GM23338 (cell line): ENCODE data around the gene C1RL. TPM values are rescaled to one million over a fixed set of nuclear protein-coding genes. Genes with fewer than 3 reads are reported as not detected.

Experiments used
- ATAC-seq: fragments of 200-7000 bp; cut with Tn5 transposase; 3 replicates; pipeline ENCODE4 v1.9.1; 2020
- DNase-seq: peaks from one replicate; pipeline ENCODE4 v3.0.0-alpha.2; 2015; ENCODE audit warnings: low spot score
- H2AFZ ChIP-seq: fragments of 200-600 bp; sonication (generic); 2 replicates; pipeline ENCODE4 v1.8.0; 2016; ENCODE audit warnings: antibody characterized with exemption, mild to moderate bottlenecking, moderate library complexity
- H3F3A ChIP-seq: fragments of 200-600 bp; sonication (generic); replicated peaks from 2 replicates; pipeline ENCODE4 v1.8.0; 2017; ENCODE audit warnings: antibody characterized with exemption, mixed run types, low read depth
- H3K27ac ChIP-seq: fragments of 200-600 bp; sonication (generic); 2 replicates; pipeline ENCODE4 v1.6.1; 2016; ENCODE audit warnings: low read depth
- H3K27me3 ChIP-seq: fragments of 200-600 bp; sonication (generic); 2 replicates; pipeline ENCODE4 v1.8.0; 2016; ENCODE audit warnings: mild to moderate bottlenecking, mixed run types, moderate library complexity; ENCODE audit not compliant: insufficient read depth
- H3K36me3 ChIP-seq: fragments of 200-600 bp; sonication (generic); 2 replicates; pipeline ENCODE4 v1.8.0; 2016; ENCODE audit warnings: mild to moderate bottlenecking; ENCODE audit not compliant: insufficient read depth
- H3K4me1 ChIP-seq: fragments of 200-600 bp; sonication (generic); 2 replicates; pipeline ENCODE4 v1.8.0; 2016; ENCODE audit warnings: mild to moderate bottlenecking, moderate library complexity; ENCODE audit not compliant: insufficient read depth
- H3K4me2 ChIP-seq: fragments of 200-600 bp; sonication (generic); 2 replicates; pipeline ENCODE4 v1.7.1; 2017; ENCODE audit warnings: mixed run types
- H3K4me3 ChIP-seq: fragments of 200-600 bp; sonication (generic); 2 replicates; pipeline ENCODE4 v1.6.1; 2016; ENCODE audit warnings: mixed run types
- H3K79me2 ChIP-seq: fragments of 200-600 bp; sonication (generic); replicated peaks from 2 replicates; pipeline ENCODE4 v1.8.0; 2017; ENCODE audit warnings: mild to moderate bottlenecking; ENCODE audit not compliant: insufficient read depth
- H3K9me2 ChIP-seq: fragments of 200-600 bp; sonication (generic); 2 replicates; pipeline ENCODE4 v1.8.0; 2017; ENCODE audit not compliant: insufficient read depth
- H4K20me1 ChIP-seq: fragments of 200-600 bp; sonication (generic); replicated peaks from 2 replicates; pipeline ENCODE4 v1.8.0; 2017; ENCODE audit warnings: mild to moderate bottlenecking; ENCODE audit not compliant: insufficient read depth
- H3K27ac Mint-ChIP-seq: 2 replicates; pipeline ENCODE4 v1.8.0; 2020; ENCODE audit warnings: inconsistent platforms, mild to moderate bottlenecking, moderate library complexity, mixed read lengths
- H3K27me3 Mint-ChIP-seq: 3 replicates; pipeline ENCODE4 v1.8.0; 2022; ENCODE audit warnings: low read depth, mild to moderate bottlenecking, moderate library complexity, mixed read lengths, inconsistent platforms; ENCODE audit not compliant: insufficient read depth, poor library complexity
- H3K36me3 Mint-ChIP-seq: 3 replicates; pipeline ENCODE4 v1.8.0; 2021; ENCODE audit warnings: low read depth, mild to moderate bottlenecking, inconsistent platforms, moderate library complexity, mixed read lengths
- H3K4me1 Mint-ChIP-seq: 3 replicates; pipeline ENCODE4 v1.8.0; 2020; ENCODE audit warnings: mild to moderate bottlenecking, inconsistent platforms, mixed read lengths
- H3K4me3 Mint-ChIP-seq: 3 replicates; pipeline ENCODE4 v1.8.0; 2021; ENCODE audit warnings: moderate library complexity, mild to moderate bottlenecking, inconsistent platforms, mixed read lengths
- H3K9me3 Mint-ChIP-seq: 3 replicates; pipeline ENCODE4 v1.8.0; 2020; ENCODE audit warnings: moderate library complexity, mild to moderate bottlenecking, inconsistent platforms, mixed read lengths
- CREB1 ChIP-seq: fragments of 250-450 bp; sonication (Bioruptor Pico); IDR thresholded peaks from 2 replicates; pipeline ENCODE4 v1.5.0; 2020; ENCODE audit warnings: low read depth, mild to moderate bottlenecking, moderate library complexity
- CTCF ChIP-seq, 2 experiments: fragments of 200-600 bp in 1 of 2; sonication (generic) in 1 of 2; conservative IDR thresholded peaks; 2 replicates each; pipeline versions ENCODE4 v1.5.1 to v1.6.1; 2016 to 2017; ENCODE audit warnings: antibody characterized with exemption in 2 of 2, low read depth in 2 of 2, mild to moderate bottlenecking in 2 of 2, moderate library complexity in 1 of 2
- ETS1 ChIP-seq: IDR thresholded peaks from 2 replicates; pipeline ENCODE4 v1.6.1; 2016; ENCODE audit warnings: antibody characterized with exemption
- EZH2 ChIP-seq: fragments of 200-600 bp; sonication (generic); IDR thresholded peaks from one replicate; pipeline ENCODE4 v1.8.0; 2017; ENCODE audit warnings: antibody characterized with exemption, mild to moderate bottlenecking, low read depth; ENCODE audit not compliant: unreplicated experiment
- EZH2phosphoT487 ChIP-seq: fragments of 200-600 bp; sonication (generic); IDR thresholded peaks from one replicate; pipeline ENCODE4 v1.8.1; 2018; ENCODE audit warnings: antibody characterized with exemption; ENCODE audit not compliant: unreplicated experiment
- JUNB ChIP-seq: IDR thresholded peaks from one replicate; pipeline ENCODE4 v1.6.1; 2016; ENCODE audit warnings: antibody characterized with exemption; ENCODE audit not compliant: unreplicated experiment
- NANOG ChIP-seq: IDR thresholded peaks from 2 replicates; pipeline ENCODE4 v1.6.1; 2016; ENCODE audit warnings: antibody characterized with exemption, borderline replicate concordance
- POLR2AphosphoS5 ChIP-seq: IDR thresholded peaks from 2 replicates; pipeline ENCODE4 v1.6.1; 2016; ENCODE audit warnings: antibody characterized with exemption, low read depth
- REST ChIP-seq: IDR thresholded peaks from one replicate; pipeline ENCODE4 v1.6.1; 2018; ENCODE audit warnings: antibody characterized with exemption; ENCODE audit not compliant: unreplicated experiment
- STAT1 ChIP-seq: IDR thresholded peaks from one replicate; pipeline ENCODE4 v1.6.1; 2016; ENCODE audit warnings: antibody characterized with exemption; ENCODE audit not compliant: unreplicated experiment
- ZNF114 ChIP-seq: fragments of 250-450 bp; sonication (Bioruptor Pico); IDR thresholded peaks from 2 replicates; pipeline ENCODE4 v1.5.0; 2020; ENCODE audit warnings: mild to moderate bottlenecking, moderate library complexity
- ZNF331 ChIP-seq: fragments of 250-450 bp; sonication (Bioruptor Pico); IDR thresholded peaks from 2 replicates; pipeline ENCODE4 v1.5.0; 2020; ENCODE audit warnings: low read depth, mild to moderate bottlenecking, moderate library complexity
- ZNF462 ChIP-seq: fragments of 250-450 bp; sonication (Bioruptor Pico); IDR thresholded peaks from 2 replicates; pipeline ENCODE4 v1.5.0; 2020; ENCODE audit warnings: mild to moderate bottlenecking, moderate library complexity
- polyA plus RNA-seq: library from polyadenylated mRNA; unstranded; fragments of >200 nt; fragmentation: Nextera tagmentation; extraction: Ambion mirVana; gene quantifications from 2 replicates; pipeline ENCODE4 v1.2.1, GENCODE V29; 2016
- total RNA-seq: library from RNA; depleted of rRNA; stranded (reverse); fragments of >200 nt; shearing (Covaris generic); gene quantifications from 2 replicates; pipeline ENCODE4 v1.2.3, GENCODE V29; 2014

The C1RL gene
- total and polyA plus RNA-seq, 2 experiments from 2014 or later, result 7.3 to 8.8 TPM

GRCh38 chr12:7137908-7138307, 28.9 kb upstream of the C1RL start (continued):
- TF ChIP-seq CTCF (conservative IDR thresholded peaks at IDR 0.05; ENCODE audit: low read depth in 2 of 2) (no peak), JUNB (no peak), STAT1 (no peak)

GRCh38 chr12:7136676-7137075, 27.7 kb upstream of the C1RL start:
- Mint-ChIP-seq H3K9me3 (no peaks in the 10 kb centered on the region), H3K27me3 (peaks cover 2% of the 10 kb centered on the region), H3K36me3 (peaks cover 26% of the 10 kb centered on the region), H3K4me1 (peaks cover 8% of the 10 kb centered on the region), H3K4me3 (no peak overlapping the region), H3K27ac (no peak overlapping the region)
- H3F3A ChIP-seq, result no peaks in the 10 kb centered on the region
- H2AFZ ChIP-seq, result no peak overlapping the region
- H3K4me1 ChIP-seq, result no peaks in the 10 kb centered on the region
- no peak overlapping the region for H3K27ac ChIP-seq
- DNase-seq, result no peak
- no peaks in the 10 kb centered on the region; the same call in none of the 2 replicates for H4K20me1 ChIP-seq
- H3K9me2 ChIP-seq, result 0 out of 2 replicates have a peak, but pooled peaks cover 7% of the 10 kb centered on the region
- no peak overlapping the region for H3K4me2 ChIP-seq
- H3K36me3 ChIP-seq, result no peaks in the 10 kb centered on the region
- no peak overlapping the region for H3K4me3 ChIP-seq
- H3K27me3 ChIP-seq, result no peaks in the 10 kb centered on the region
- H3K79me2 ChIP-seq, result no peaks in the 10 kb centered on the region
- ATAC-seq, result no peak
- TF ChIP-seq ETS1, result no peak
- no peak for TF ChIP-seq STAT1
- no peak for TF ChIP-seq ZNF114 (CRISPR knock-in tag)
- TF ChIP-seq EZH2, result no peak
- TF ChIP-seq JUNB, result no peak
- TF ChIP-seq EZH2phosphoT487, result no peak
- TF ChIP-seq NANOG, result no peak
- TF ChIP-seq ZNF462 (CRISPR knock-in tag), result no peak
- no peak for TF ChIP-seq POLR2AphosphoS5
- TF ChIP-seq ZNF331 (CRISPR knock-in tag), result no peak
- no peak for TF ChIP-seq CREB1 (CRISPR knock-in tag)
- TF ChIP-seq REST, result no peak
